Panc1 (cell line): ENCODE data around the gene ISCU.
"Not testable (repeated sequence)": the region's sequence is repeated elsewhere in the genome, so short reads cannot be mapped to it uniquely, and the experiment has no call there.

Experiments
- CTCF ChIP-seq: fragments of 450-650 bp; IDR thresholded peaks from 2 replicates; pipeline ENCODE4 v1.5.1; 2017; ENCODE audit warnings: mild to moderate bottlenecking
- POLR2AphosphoS5 ChIP-seq: IDR thresholded peaks from 2 replicates; pipeline ENCODE4 v1.6.1; 2012; ENCODE audit warnings: mild to moderate bottlenecking, low read depth, low read length, moderate library complexity
- REST ChIP-seq, 2 experiments: IDR thresholded peaks; 2 replicates each; pipeline ENCODE4 v1.6.1; 2011 to 2012; ENCODE audit warnings: low read depth in 2 of 2, control low read depth in 1 of 2, low read length in 1 of 2, mild to moderate bottlenecking in 1 of 2, moderate library complexity in 1 of 2; ENCODE audit not compliant: insufficient read depth in 1 of 2

GRCh38 chr12:108618953-108619274, 56.5 kb downstream of the ISCU start:
- TF ChIP-seq CTCF; POLR2AphosphoS5; REST (IDR thresholded peaks at IDR 0.05; ENCODE audit: insufficient read depth in 1 of 2, low read depth in 2 of 2, low read length in 1 of 2): not testable (repeated sequence)
